HG02885 (cell line): Measurements from ENCODE around the gene ZAP70.
"Not testable (repeated sequence)": the region's sequence is repeated elsewhere in the genome, so short reads cannot be mapped to it uniquely, and the experiment has no call there.

Experiments used
- ATAC-seq: cut with Tn5 transposase; IDR thresholded peaks from one replicate; pipeline ENCODE4 v1.9.1; 2021; ENCODE audit warnings: mild to moderate bottlenecking; ENCODE audit not compliant: unreplicated experiment, poor library complexity

ZAP70 gene

GRCh38 chr2:97697252-97698235 is 15.8 kb upstream of the ZAP70 start:
- peak; percentile 71 for ATAC-seq

GRCh38 chr2:97698530-97698929 is 14.8 kb upstream of the ZAP70 start:
- no peak for ATAC-seq

- peak; percentile 67 for ATAC-seq
These were observed 13.5 kb upstream of the ZAP70 start for GRCh38 chr2:97699765-97700444.

GRCh38 chr2:97701186-97701585 is 12.2 kb upstream of the ZAP70 start:
- ATAC-seq, result no peak

- no peak for ATAC-seq
These were observed 11.4 kb upstream of the ZAP70 start for GRCh38 chr2:97701851-97702465.

- no peak for ATAC-seq
These were observed 10.5 kb upstream of the ZAP70 start for GRCh38 chr2:97702731-97703470.

DNA sequence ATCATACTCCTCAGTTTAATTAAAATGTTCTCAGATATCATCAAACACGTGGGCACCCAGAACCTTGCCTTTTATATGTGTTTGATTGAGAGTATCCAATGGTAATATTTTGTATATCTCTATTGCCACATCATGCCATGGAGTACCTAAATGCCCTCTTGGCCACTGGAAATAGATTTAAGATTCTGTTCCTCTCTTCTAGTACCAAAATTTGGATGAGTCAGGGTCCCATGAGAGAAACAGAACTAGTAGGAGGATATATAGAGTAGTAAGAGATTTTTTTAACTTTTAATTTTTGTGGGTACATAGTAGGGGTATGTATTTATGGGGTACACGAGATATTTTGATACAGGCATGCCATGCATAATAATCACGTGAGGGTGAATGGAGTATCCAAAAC is 9.6 kb upstream of the ZAP70 start:
- ATAC-seq, result no peak

DNA sequence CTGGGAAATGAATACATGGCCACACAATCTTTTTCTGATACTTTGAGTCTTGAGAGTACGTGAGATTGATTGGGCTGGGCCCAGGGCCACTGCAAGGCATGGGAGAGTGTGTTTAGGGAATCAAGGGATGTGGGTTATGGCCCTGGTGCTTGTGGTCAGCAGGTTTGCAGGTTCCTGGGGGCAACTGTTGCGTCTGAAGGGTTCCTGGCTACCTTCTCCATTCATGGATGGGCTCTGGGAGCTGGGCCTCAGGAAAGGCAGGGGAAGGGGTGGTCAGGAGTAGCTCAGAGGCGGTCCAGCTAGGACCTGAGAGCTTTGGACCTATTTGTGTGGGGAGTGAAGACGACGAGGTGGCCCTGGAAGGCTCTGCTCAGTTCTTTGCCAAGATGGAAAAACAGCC is 8.4 kb upstream of the ZAP70 start:
- no peak for ATAC-seq

DNA sequence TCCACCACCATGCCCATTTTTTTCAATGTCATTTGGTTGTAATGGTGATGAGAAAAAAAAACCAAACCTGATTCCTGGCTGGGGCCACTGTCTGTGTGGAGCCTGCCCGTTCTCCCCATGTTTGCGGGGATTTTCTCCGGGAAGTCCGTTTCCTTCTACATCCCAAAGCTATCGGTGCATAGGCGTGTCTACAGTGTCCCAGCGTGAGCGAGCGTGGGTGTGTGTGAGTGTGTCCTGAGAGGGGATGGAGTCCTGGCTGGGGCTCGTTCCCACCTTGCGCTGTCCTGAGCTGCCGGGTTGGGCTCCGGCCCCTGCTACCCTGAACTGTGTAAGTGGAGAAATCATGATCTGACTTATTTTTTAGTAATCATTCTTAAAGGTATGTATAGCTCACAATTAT is 7.3 kb upstream of the ZAP70 start:
- ATAC-seq, result no peak

DNA sequence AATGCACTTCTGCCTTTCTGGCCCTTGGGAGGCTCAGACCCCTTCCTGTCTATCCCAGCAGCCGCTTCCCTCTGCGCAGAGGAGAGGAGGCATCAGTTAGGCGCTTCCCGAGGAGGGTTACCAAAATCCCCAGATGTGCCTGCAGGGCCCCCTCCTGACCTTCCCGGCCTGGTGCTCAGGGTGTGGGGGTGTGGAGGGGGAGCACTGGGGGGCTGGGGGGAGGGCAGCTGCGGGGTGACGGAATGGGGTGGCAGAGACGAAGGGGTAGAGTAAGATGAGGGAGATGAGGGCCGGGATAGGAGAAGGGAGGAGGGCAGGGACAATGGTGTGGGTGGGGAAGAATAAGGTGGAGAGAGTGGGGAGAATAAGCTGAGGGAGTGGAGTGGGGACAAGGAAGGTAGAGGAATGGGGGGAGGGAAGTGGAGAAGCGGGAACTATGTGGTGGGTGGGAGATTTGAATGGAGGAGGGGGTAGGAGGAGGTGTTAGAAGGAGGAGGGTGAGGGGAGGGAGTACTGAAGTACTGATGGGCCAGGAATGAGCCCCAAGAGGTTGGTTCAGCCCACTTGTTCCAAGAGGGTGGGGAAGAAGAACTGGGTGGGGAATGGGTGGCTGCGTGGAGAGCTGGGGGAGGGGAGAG is 6.5 kb upstream of the ZAP70 start:
- ATAC-seq, result no peak

DNA sequence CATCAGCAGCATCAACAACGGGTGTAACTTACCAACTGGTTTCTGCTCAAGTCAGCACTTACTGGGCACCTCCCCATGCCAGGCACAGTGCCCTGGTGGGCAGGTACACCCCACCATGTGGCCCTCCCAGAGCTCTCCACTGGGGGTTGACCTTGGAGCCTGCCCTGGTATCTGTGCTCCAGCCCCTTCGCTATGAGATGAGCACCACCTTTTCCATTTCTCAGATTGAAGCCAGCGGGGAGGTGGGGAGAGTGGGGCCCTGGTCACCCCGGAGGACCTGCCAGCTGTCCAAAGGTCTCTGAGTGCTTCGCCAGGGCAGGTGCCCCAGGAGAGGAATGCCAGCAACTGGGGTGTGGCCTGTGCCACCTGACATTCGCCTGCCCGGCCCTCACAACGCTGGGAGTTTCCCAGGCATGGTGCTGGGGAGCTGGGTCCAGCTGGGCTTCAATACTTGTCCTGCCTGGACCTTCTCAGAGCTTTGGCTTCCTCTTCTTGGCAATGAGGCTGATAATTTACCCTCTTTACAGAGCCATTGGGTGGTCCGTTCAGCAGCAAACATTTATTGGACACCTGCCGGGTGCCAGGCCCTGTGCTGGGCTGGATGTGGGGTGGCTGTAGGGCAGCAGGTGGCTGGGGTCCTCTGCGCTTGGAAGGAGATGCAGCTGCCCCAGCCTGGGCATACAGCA is 5.9 kb upstream of the ZAP70 start:
- no peak for ATAC-seq

DNA sequence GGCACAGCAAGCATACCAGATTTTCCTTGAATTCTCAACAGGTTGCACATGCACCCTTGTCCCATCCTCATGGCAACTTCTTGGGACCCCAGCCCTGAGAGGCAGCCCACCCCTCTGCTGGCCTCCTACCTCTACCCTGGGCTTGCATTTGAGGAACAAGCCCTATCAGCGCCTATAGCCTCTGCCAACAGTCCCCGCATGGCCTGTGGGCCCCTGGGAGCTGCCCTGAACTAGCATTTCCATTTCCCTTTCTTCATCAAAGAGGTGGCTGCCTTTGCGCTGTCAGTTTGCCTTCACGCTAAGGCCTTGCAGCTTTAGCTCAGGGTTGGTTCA is 5.4 kb upstream of the ZAP70 start:
- ATAC-seq, result no peak

DNA sequence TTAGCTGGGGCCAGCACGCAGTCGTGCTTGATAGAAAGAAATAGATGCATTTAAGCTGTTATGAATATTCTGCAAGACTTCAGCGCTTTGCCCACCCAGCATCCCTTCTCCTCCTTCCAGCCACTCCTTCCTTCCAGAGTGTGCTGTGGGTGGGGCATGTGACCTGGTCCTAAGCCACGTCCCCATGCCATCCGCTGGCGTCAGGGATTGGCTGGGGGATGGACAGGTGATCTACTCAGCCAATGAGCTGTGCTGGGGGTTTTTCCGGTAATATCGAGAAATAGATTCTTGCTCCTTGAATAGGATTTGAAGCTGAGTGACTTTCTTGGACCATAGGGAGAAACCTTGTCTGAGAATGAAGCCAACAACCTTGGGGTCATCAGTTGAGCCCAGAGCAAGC is 4.8 kb upstream of the ZAP70 start:
- ATAC-seq, result no peak

- ATAC-seq, result no peak
These were observed 2.0 kb upstream of the ZAP70 start for GRCh38 chr2:97711394-97711711.

DNA sequence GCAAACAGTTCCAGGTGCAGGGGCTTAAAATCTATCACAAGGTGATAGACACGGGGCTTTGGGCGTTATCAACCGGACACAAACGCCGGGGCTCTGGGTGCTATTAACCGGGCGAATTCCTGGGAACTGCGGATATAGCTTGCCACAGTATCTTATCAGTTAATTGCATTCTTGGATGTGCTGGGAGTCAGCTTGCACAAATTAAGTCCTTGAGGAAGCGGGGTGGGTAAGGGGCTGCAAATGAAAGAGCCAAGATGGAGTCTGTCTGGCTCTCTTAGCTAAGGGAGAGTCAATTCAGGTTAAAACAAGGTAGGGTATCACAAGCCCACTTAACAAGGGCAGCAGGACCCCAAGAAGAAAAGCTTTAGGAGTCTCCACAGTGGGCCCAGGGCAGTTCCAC is 1.2 kb upstream of the ZAP70 start:
- not testable (repeated sequence) for ATAC-seq

DNA sequence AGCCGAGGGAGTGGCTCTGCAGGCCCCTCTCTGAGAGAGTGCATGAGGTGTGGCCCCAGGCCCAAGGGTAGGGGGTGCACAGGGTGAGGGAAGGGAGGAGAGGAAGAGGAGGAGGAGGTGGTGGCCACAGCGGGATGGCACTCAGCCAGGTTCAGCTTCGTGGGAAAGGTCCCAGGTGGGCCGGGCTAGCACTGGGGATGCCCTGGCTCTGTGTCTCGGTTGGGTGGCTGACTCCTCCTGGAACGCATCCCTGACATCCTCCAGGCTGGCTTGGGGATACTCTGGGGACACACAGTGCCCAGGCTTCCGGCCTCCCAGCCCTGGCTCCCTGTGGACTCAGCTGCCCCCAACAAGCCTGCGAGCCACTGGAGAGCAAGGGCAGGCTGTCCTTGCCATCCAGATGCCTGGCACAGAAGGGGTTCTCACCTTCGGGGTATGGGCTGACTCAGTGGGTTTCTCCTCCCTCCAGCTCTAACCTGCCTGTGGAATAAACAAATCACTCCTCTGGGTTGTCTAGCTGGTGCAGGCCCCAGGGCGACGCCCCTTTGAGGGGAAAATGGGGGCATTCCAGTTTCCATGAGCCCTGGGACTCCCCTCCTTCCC is 582 bp upstream of the ZAP70 start:
- no peak for ATAC-seq

- no peak for ATAC-seq
These were observed 941 bp downstream of the ZAP70 start for GRCh38 chr2:97714084-97714949.

DNA sequence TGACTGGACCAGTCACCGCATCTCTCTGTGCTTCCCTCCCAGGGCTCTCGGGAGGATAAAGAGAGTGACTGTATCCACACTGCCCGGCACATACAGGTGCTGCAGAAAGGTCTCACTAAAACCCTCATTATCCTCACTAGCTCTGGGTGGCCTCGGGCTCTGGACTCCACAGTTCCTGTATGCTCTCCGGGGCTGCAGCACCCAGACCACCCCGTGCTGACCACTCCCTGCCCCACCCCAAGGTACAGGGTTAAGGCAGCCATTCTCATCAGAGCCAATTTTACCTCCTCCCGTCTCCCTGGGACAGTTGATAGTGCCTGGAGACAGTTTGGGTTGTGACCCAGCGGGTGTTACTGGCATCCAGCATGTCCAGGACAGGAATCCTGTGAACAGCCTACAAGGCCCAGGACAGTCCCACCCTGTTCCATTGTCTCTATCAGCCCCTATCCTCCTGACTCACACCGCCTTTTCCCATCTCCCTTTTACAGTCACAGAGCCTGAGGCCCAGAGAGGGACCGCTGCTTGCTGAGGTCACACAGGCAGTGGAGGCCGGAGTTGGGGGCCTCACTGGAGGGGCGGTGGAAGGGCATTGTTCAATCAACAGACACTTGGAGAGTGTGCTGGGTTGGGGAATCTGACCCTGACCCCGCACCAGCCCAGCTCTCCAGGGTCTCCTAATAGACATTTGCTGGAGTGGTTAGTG is 1.7 kb downstream of the ZAP70 start:
- ATAC-seq, result no peak
